ENCODE data around the gene GRM8.
"Not testable (repeated sequence)": the region's sequence is repeated elsewhere in the genome, so short reads cannot be mapped to it uniquely, and the experiment has no call there.

Gene GRM8

GRCh38 chr7:127029823-127030222, 222.9 kb downstream of the GRM8 start:
- no peak for DNase-seq (ENCODE audit: low read depth)

- no peak for DNase-seq (ENCODE audit: low read depth)
Observed at GRCh38 chr7:127021857-127022256, 230.9 kb downstream of the GRM8 start.

- no peak for DNase-seq (ENCODE audit: low read depth)
Observed at GRCh38 chr7:127021019-127021738, 231.6 kb downstream of the GRM8 start.

DNA sequence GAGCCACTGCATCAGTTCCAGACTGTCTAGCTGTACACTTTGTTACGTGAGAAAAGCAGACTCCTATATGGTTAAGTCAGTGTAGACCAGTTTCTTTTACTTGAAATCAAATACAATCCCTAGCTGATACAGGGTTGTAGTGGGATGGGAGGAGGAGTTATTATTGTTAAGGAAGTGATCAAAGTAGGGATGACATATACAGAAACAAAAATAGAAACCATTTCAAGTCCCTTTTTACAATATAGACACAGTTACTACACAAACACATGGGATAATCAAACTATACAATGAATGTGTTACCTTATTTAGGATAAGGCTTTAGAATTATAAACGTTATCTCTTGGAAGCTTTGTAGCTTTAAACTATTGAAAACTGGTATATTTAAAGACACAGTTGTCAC, 233.9 kb downstream of the GRM8 start:
- DNase-seq (ENCODE audit: low read depth) = no peak

DNA sequence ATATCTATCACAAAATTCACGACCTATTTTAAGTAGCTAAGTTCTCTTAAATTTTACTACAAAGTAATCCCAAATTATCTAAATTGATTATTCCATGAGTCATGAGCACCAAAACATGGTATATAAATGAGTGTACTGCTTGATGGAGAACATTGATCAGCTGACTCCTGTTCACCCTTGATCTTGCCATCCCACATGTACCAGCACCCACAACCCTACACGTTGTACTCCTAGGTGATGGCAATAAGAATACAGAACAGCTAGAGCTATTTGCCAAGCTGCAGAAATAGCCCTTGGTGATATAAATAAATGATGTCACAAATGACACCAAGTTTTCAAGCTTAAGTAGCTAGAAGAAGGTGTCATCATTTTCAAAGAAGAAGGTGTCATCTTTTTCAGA, 235.5 kb downstream of the GRM8 start:
- DNase-seq (ENCODE audit: low read depth) = no peak

- no peak for DNase-seq (ENCODE audit: low read depth)
Observed at GRCh38 chr7:127000725-127001124, 252.0 kb downstream of the GRM8 start.

- DNase-seq (ENCODE audit: low read depth) = no peak
Observed at GRCh38 chr7:126996659-126997058, 256.1 kb downstream of the GRM8 start.

DNA sequence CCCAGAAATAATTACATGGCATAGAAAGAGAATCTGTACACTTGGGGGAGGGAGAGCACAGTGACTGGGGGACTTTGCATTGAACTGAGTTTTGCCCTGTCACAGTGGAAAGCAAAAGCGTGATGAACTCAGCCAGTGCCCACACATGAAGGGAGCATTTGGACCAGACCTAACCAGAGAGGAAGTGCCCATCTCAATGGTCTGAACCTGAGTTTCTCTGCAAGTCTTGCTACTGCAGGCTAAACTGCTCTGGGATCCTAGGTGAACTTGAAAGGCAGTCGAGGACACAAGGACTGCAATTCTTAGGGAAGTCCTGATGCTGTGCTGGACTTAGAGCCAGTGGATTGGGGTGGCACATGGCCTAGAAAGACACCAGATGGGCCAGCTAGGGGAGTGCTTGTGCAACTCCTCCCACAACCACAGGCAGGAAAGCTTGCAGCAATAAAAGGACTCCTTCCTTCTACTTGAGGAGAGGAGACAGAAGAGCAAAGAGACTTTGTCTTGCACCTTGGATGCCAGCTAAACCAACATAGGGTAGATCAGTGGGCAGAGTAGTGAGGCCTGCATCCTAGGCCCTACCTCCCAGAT, 259.0 kb downstream of the GRM8 start:
- no peak for DNase-seq (ENCODE audit: low read depth)

DNA sequence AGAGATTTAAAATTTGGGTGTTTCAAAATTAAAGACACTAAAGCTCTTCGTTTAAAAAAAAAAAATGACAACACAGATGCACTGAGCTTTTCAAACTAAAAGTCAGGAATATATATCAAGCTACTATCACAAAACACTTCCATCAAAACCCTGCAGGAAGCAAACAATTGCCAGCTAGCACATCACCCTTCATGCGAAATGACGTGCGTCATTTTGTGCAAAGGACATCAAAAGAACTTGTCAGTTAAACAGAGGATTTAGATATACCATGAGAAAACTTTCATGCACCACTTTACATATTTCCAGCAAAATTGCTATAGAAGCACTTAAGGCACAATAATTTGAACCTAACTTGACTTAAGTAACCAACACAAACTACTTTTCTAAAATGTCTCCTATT, 264.7 kb downstream of the GRM8 start:
- DNase-seq (ENCODE audit: low read depth) = no peak

DNA sequence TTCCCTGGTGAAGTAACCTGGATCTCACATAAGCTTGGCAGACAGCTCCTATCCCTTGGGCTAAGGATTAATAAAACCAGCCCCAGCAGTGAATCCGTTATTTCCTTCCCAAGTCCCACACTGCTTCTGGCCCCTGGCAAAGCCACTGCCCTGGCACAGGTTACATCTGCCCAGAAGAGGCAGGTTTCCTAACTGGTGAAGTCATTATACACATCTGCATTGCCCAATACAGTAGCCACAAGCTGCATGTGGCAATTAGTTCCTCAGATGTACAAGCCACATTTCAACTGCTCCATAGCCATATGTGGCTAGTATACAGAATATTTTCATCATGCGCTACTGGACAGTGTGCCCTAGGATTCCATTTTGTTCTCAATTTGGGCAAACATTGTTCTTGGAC, 273.0 kb downstream of the GRM8 start:
- no peak for DNase-seq (ENCODE audit: low read depth)

- DNase-seq (ENCODE audit: low read depth) = no peak
Observed at GRCh38 chr7:126978865-126979264, 273.9 kb downstream of the GRM8 start.

DNA sequence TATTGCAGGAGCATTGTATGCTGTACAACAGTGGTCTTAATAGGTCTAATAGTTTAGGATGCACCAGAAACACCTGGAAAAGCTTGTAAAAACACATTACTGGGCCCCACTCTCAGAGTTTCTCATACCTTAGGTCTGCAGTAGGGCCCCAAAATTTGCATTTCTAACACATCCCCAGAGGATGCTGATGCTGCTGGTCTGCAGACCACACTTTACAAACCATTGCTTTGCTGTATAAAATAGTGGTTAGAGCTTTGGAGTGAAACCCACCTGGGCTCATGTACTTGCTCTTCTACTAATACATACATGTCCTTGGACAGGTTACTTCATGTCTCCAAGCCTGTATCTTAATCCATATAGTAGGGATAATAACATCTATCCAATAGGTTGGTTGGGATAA, 279.7 kb downstream of the GRM8 start:
- DNase-seq (ENCODE audit: low read depth) = no peak

- no peak for DNase-seq (ENCODE audit: low read depth)
Observed at GRCh38 chr7:126972571-126972970, 280.2 kb downstream of the GRM8 start.

DNA sequence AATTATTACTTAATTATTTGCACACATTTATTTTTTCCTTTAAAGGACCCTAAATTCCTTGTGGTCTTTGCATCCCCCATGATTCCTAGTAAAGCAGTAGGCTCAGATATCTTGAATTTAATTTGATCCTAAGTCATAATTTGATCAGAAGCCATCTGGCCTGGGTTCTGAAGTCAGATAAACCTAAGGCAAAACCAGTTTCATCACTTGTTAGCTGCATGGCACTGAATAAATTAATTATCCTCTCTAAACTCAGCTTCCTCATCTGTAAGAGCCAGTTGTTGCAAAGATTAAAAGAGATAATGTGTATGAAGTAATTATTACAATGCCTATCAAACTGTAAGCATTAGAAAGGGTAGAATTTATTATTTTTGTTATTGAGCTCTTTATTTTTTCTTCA, 293.1 kb downstream of the GRM8 start:
- DNase-seq (ENCODE audit: low read depth) = no peak

GRCh38 chr7:126958367-126958766, 294.4 kb downstream of the GRM8 start:
- no peak for DNase-seq (ENCODE audit: low read depth)

GRCh38 chr7:126957443-126957842, 295.3 kb downstream of the GRM8 start:
- no peak for DNase-seq (ENCODE audit: low read depth)

GRCh38 chr7:126953461-126953860, 299.3 kb downstream of the GRM8 start:
- no peak for DNase-seq (ENCODE audit: low read depth)

DNA sequence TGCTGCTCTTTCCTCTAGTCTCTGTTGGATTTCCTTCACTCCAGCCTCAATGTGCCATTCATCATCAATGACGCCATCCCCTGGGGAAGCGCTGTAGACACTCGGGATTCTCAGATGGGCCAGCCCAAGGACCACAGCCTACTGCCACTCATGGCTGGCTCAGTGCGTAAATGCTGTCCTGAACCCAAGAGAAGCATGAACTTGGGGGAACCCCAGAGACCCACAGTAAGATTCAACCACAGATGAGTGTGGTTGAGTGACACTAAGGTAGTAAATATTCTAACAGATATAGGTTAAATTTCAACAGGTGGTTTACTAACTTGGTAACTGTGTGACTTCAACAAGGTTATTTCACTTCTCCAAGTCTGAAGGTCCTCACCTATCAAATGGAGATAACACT, 304.1 kb downstream of the GRM8 start:
- DNase-seq (ENCODE audit: low read depth) = no peak

DNA sequence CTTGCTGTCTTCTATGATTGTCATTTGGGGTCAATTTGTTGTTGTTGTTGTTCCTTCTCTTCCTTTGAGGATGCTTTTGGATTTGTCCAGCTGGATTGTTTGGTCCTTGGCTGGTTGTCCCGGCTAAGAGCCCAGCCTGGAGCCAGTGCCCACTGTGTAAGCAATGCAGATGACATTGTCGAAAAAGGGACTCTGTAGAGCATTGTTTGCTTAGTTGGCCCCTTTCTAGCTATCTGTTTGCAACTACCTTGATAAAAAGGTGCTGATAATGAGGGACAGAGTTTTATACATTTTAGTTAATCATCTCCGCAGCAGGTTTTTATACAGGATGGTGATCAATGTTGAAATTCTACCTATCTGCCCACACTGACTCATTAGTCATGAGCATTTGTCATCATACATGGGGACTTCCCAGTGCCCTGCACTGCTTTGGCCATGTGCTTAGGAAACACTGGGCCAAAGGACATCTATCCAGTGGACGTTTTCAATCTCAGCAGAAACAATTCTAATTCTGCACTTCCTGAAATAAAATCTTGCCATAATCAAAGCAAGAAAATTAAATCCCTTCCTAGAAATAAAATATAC, 311.9 kb downstream of the GRM8 start:
- no peak for DNase-seq (ENCODE audit: low read depth)

DNA sequence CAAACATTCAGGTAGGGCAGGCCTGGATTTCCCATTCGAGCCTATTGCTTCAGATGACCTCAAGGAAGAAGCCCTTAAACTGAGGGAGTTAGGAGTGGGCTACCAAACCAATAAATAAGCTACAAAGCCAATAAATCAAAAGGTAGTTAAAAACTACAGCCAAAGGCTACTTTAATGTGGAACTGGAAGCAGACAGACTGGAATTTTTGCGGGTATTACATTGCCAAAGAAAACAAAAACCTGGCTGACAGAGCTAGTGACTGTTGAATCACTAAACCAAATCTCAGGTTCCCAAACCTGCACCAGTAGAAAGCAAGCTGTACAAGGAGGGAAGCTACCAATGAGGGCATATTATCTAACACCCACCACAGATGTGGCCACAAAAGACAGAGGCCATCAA, 315.6 kb downstream of the GRM8 start:
- no peak for DNase-seq (ENCODE audit: low read depth)

DNA sequence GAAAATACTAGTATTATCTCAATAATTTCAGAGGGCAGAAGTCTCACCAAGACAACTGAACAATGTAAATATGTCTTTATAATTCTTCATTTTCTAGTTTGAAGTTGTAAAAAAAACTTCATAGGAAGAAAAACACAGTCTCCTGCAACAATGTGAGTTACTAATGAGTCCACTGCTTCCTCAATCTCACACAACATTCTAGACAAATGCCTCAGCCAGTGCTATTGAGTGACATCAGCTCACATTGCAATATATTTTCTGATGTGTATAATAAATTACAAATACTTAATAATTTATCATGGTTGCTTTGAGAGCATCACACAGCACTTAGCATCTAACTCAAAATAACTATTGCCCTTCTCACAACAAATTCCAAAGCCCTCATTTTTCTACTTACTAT, 321.2 kb downstream of the GRM8 start:
- DNase-seq (ENCODE audit: low read depth) = no peak

GRCh38 chr7:126930166-126930565, 322.6 kb downstream of the GRM8 start:
- no peak for DNase-seq (ENCODE audit: low read depth)

- no peak for DNase-seq (ENCODE audit: low read depth)
Observed at GRCh38 chr7:126924477-126924876, 328.3 kb downstream of the GRM8 start.

DNA sequence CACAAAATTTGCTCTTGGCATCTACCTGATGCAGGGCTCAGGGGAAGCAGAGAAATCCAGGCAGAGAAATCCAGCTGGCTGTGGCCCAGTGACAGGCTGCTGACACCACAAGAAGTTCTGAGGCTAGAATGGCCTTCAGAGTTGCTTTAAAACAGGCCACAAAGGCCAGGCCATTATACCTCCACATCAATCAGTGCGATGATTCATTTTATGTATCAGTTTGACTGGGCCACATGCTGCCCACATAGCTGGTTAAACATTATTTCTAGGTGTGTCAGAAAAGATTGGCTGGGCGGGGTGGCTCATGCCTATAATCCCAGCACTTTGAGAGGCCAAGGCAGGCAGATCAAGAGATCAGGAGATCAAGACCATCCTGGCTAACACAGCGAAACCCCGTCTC, 341.1 kb downstream of the GRM8 start:
- not testable (repeated sequence) for DNase-seq (ENCODE audit: low read depth)
